Stimulated activated CD8-positive, alpha-beta memory T cell treated with anti-CD3 and anti-CD28 coated beads, Interleukin-15, amount 100 ng/mL, for 48 hours (primary cell): ENCODE data around the gene IL16.
"Not testable (repeated sequence)": the region's sequence is repeated elsewhere in the genome, so short reads cannot be mapped to it uniquely, and the experiment has no call there.

Experiments used
- DNase-seq, 2 donors: peaks; one replicate each; pipeline ENCODE4 v3.0.0-alpha.2; 2020; ENCODE audit warnings: low read depth in 2 of 2

Gene IL16

GRCh38 chr15:81207987-81208386 is 11.3 kb downstream of the IL16 start:
- not testable (repeated sequence) for DNase-seq

- DNase-seq = no peak
Measured at GRCh38 chr15:81209635-81210034, 13.0 kb downstream of the IL16 start.

GRCh38 chr15:81211376-81211775 is 14.7 kb downstream of the IL16 start:
- no peak for DNase-seq

- DNase-seq = no peak
Measured at GRCh38 chr15:81213982-81214381, 17.3 kb downstream of the IL16 start.

GRCh38 chr15:81215531-81215930 is 18.9 kb downstream of the IL16 start:
- DNase-seq = no peak

- DNase-seq = no peak
Measured at GRCh38 chr15:81215983-81216382, 19.3 kb downstream of the IL16 start.

- no peak for DNase-seq
Measured at GRCh38 chr15:81216422-81216821, 19.7 kb downstream of the IL16 start.

GRCh38 chr15:81221449-81221848 is 24.8 kb downstream of the IL16 start:
- DNase-seq = no peak

- no peak for DNase-seq
Measured at GRCh38 chr15:81222007-81222406, 25.3 kb downstream of the IL16 start.

GRCh38 chr15:81223346-81223971 is 26.8 kb downstream of the IL16 start:
- no peak for DNase-seq

- no peak for DNase-seq
Measured at GRCh38 chr15:81224232-81224631, 27.6 kb downstream of the IL16 start.

GRCh38 chr15:81225161-81225671 is 28.5 kb downstream of the IL16 start:
- no peak for DNase-seq

GRCh38 chr15:81227716-81228115 is 31.0 kb downstream of the IL16 start:
- no peak for DNase-seq

- DNase-seq = no peak
Measured at GRCh38 chr15:81229586-81229985, 32.9 kb downstream of the IL16 start.

GRCh38 chr15:81235276-81236123 is 38.8 kb downstream of the IL16 start:
- DNase-seq = no peak

GRCh38 chr15:81239190-81239589 is 42.5 kb downstream of the IL16 start:
- no peak for DNase-seq

GRCh38 chr15:81242778-81243177 is 46.1 kb downstream of the IL16 start:
- DNase-seq = no peak

- DNase-seq = no peak
Measured at GRCh38 chr15:81244306-81244705, 47.6 kb downstream of the IL16 start.

GRCh38 chr15:81253846-81254245 is 57.2 kb downstream of the IL16 start:
- no peak for DNase-seq

GRCh38 chr15:81254277-81254915 is 57.7 kb downstream of the IL16 start:
- no peak for DNase-seq

- DNase-seq = no peak
Measured at GRCh38 chr15:81254916-81255290, 58.2 kb downstream of the IL16 start.

- DNase-seq = no peak
Measured at GRCh38 chr15:81255315-81255957, 58.8 kb downstream of the IL16 start.
